NCI-H2196 (cell line): ENCODE data around the gene GRK6.

Source experiments
- DNase-seq: peaks from one replicate; lab custom pipeline; 2025; ENCODE audit not compliant: unreplicated experiment; lab: John Stamatoyannopoulos, UW

The GRK6 gene

DNA sequence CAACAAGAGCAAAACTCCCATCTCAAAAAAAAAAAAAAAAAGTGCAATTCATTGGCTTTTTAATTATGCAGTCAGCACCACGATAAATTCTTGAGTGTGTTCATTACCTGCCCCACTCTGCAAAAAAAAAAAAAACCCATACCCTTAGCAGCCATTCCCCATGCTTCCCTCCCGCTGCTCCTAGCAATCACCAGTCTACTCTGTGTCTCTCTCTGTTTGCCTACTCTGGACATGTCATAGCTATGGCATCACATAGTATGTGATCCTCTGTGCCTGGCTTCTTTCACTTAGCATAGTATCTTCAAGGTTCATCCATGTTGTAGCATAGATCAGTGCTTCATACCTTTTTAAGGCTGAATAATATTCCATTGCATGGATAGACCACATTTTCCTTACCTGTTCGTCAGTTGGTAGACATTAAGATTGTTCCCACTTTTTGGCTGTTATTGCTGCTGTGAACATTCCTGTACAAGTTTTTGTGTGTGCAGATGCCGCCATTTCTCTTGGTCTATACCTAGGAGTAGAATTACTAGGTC is 13.1 kb downstream of the GRK6 start:
- no peak for DNase-seq

DNA sequence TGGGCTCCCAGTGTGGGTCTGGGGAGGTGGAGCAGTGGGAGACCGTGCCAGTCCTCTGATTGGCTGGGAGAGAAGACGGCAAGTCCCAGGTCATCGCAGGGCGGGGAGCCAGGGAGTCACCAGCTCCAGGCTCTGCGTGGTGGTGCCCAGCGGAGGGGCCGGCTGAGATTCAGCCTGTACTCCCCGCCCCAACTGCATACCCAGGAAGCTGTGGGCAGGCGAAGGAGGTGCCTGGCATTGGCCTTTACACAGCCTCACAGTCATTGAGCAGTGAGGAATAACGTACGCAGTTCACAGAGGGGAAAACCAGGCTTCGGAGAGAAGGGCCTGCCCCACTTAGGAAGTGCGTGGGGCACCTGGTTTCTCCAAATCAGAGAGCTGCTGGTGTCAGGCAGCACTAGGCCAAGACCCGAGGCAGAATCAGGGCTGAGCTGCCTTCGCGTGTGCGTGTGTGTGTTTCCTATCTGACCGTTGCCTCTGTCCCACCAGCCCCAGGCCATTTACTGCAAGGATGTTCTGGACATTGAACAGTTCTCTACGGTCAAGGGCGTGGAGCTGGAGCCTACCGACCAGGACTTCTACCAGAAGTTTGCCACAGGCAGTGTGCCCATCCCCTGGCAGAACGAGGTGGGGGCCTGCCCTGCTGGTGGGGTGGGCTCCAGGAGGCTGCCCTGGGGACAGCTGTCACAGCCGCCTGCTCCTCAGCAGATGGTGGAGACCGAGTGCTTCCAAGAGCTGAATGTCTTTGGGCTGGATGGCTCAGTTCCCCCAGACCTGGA is 13.9 kb downstream of the GRK6 start:
- DNase-seq = no peak

DNA sequence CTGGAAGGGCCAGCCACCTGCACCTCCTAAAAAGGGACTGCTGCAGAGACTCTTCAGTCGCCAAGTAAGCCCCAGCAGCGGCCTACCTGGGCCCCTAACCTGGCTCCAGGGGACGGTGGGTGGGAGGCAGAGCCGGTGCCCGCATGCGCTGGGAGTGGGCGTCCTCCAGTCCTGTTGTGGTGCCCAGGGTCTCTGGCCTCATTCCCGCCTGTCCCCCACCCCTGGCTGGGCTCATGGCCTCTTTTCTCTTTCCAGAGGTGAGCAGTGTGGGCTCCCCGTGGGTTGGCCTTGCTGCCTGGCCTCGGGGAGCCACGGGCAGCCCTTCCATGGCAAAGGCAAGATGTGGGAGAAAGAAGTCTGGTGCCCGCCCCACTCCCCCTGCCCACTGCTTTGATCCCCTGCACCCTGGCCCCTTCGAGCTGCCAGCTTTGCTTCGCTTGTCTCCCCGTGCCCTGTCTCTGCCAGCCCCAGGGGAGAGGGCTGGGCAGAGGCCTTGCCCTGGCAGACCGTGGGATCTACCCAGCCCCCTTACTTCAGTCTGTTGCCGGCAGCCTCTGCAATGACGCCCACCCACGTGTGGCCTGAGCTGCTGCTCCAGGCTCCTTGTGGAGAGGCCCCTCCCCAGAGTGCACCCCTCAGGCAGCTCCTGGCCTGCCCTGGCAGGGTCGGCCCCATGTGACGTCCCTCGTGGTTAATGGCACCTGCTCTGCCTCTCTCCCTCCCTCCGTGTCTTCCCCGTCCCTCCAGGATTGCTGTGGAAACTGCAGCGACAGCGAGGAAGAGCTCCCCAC is 14.7 kb downstream of the GRK6 start:
- DNase-seq = no peak

DNA sequence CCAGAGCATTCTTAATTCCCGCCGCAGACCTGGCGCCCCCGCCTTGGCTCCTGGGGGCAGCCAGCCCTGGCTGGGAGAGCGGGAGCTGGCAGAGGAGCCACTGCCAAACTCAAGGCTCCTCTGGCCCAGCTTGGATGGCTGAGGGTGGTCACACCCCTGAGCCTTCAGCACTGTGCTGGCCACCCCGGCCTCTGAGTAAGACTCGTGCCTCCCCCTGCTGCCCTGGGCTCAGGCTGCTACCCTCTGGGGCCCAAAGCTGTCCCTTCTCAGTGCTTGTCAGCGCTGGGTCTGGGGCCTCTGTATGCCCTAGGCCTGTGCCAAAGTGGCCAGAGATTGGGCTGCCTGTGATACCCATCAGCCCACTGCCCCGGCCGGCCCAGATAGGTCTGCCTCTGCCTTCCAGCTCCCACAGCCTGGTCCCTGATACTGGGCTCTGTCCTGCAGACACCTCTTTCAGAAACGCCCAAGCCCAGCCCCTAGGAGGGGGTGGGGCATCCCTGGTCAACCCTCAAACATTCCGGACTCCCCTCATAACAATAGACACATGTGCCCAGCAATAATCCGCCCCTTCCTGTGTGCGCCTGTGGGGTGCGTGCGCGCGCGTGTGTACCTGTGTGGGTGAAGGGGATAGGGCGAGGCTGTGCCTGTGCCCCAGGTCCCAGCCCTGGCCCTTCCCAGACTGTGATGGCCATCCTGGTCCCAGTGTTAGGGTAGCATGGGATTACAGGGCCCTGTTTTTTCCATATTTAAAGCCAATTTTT is 15.8 kb downstream of the GRK6 start:
- no peak for DNase-seq

DNA sequence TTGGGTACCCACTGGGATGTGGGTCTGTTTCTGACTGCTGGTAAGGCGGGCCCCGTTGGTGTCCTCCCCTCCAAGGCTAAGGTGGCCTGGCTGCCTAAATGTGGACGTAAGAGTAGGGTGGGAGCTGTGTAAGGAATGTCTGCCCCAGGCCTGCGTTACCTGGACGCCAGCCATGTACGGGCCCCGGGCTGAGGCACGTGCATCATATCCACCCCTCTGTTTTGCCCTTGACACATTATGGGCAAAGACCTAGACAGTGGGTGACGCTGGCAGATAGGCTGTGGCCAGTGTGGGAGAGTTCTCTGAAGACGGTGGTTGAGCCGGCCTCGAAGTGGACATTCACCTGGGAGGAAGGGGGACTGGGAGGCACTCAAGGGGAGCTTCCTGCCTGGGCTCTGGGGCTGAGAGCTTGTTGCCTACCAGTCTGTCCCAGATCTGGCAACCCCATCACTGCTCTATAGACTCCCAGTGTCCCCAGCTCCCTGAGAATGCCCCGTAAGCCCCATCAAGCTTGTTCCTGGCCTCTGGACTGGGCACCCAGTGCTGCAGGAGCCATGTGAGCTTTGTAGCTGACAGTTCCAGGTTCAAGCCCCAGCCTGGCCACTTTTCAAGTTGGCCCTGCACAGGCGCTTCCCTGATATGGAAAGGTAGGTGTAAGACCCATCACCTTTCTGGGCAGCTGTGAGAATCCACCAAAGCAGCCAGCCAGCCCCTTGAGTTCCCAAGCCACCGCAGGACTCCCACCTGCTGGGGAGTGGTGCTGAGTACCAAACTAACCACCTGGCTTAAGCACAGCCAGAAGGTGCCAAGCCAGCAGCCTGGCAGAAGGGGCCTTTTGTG is 16.9 kb downstream of the GRK6 start:
- no peak for DNase-seq

DNA sequence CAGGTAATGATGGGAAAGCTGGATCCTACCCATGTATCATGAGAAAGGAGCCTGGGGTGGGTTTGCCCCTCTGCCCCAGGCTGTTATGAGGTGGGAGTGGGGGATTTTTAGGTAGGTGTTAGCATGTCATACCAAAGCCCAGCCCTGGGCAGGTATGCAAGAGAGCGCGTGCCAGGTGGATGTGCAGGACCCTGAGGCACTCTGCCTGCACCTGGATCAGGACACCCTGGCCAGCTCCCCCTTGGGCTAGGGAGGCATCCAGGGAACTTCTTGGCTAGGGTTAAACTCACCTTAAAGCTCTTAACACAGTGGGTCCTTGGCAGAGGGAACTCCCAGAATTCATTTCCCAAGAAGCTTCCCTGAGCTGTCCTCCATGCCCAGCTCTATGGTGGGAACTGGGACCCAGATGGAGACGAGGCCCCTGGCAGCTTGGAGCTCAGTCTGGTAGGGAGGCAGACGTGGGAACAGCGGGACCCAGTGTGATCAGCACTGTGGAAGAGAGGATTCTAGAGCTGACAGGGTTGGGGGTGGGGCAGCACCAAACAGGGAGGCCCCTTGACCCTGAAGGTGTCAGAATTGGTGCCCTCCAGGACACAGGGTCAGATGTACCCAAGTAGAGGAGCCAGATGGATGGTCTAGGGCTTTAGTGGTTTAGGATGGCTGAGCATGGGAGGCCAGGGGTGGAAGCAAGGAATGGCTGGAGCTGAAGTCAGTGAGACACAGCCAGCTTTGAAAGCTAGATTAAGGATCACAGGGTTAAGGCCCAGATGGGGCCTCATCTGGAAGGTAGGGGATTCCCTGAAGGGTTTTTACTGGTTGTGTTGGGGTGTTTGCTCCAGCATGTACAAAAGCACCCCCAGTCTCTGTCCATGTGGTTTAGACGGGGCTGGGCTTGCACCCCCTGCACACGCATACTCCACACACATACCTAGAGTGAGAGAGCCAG is 17.9 kb downstream of the GRK6 start:
- DNase-seq = no peak

DNA sequence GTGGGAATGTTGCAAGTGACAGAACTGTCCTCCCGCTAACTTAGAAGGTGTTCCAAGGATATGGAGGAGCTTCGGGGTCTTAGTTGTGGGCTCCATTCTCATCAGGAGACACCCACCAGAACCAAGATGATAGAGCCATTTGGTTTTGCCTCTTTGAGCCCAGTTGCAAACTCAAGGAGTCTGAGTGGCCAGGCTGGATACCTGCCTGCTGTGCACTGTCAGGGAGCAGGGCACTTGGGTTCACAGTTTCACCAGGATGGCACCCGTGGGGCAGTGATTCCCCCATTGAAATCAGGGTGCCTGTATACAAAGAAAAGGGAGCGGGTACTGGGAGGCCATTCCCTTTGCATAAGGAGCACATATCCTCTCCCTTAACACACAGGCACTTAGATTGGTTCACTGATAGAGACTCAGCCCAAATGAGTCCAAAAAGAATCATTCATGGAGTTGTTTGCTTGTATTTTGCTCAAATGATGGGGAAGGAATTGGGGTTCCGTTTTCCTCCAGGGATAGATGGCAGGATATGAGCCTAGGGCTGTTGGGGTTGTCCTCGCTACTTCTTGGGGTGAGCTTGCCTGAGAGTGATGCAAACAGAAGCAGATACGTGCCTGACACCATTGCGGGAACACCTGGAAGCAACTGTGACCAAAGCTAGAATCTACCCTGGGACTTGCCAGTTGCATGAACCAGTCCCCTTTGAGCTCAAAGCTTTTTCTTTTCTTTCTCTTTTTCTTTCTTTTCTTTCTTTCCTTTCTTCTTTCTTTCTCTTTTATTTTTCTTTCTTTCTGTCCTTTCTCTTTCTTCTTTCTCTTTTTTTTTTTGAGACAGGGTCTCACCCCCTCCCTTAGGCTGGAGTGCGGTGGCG is 18.8 kb downstream of the GRK6 start:
- no peak for DNase-seq

DNA sequence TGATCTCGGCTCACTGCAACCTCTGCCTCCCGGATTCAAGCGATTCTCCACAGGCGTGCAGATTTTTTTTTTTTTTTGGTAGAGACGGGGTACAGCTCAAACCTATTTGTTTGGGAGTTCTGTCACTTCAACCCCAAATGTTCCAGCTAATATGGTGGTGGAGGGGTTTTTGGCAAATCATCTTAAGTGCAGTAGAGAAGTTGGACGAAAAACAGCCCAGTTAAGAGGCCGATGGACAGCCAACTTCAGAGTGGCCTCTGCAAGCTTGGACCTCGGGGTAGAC is 19.4 kb downstream of the GRK6 start:
- DNase-seq = no peak

DNA sequence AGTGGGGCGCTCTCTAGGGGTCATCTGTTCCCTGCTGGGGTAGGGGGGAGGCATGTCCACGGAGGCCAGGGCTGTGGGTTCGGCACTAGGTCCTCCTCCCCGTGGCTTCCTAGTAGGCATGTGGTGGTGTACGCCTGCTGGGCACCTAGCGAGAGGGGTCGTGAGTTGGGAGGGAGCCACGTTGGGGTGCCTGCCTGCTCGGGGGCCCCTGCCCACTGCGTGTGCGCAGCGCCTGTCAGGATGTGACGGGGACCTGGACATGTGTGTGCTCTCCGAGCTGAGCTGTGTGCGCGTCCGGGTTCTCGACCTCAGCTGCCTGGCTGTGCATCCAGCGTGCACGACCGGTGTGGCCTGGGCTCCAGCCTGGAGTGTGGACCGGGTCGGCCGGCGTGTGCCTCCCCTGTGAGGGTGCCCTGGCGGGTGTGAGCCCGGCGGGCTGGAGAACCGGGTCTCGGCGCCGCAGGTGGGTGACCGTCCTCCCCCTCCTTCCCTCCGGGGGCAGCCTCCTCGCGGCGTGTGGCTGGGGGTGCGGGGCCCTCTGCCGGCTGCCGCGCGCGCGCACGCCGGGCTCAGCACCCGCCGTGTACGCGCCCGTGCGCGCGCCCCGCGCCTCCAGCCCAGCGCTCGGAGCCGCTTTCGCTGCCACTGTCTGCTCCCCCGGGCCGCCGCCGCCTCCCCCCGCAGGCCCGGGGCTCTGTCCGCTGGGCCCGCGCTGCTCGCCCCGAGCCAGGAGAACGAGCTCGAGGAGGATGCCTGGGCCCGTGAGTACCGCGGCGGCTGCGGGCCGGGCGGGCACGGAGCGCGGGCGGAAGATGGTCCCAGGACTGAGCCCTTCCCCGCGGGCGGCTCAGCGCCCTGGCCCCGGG is 20.0 kb downstream of the GRK6 start, which contains the start of gene PRR7:
TSS of gene PRR7 (plus strand) at position 615 of the 866 bp plus-strand sequence. CDS start 8,254 bp downstream, outside the sequence.
- DNase-seq = peak; percentile 83

DNA sequence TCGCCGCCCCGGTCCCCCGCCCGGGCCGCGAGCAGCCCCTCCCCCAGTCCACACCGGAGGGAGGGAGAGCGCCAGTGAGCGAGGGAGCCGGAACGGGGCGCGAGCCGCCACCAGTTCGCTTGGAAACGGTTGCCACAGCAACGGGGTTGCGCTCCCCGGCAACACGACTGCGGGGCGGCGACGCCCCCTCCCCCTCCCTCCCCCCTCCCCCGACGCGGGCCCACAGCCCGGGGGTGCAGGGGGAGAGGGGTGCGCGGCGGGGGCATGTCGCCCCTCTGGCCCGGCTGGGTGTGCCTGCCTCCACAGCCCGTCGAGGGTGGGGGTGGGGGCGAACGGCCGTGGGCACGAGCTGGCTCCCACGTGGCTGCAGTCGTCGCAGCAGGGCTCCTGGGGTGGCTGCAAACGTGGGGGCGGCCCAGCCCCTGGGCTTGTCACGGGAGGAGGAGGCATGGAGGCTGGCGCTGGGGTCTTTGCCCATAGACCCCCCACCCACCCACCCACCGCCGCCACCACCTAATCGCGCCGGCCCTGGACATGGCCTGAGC is 20.7 kb downstream of the GRK6 start:
- DNase-seq = peak; percentile 83

DNA sequence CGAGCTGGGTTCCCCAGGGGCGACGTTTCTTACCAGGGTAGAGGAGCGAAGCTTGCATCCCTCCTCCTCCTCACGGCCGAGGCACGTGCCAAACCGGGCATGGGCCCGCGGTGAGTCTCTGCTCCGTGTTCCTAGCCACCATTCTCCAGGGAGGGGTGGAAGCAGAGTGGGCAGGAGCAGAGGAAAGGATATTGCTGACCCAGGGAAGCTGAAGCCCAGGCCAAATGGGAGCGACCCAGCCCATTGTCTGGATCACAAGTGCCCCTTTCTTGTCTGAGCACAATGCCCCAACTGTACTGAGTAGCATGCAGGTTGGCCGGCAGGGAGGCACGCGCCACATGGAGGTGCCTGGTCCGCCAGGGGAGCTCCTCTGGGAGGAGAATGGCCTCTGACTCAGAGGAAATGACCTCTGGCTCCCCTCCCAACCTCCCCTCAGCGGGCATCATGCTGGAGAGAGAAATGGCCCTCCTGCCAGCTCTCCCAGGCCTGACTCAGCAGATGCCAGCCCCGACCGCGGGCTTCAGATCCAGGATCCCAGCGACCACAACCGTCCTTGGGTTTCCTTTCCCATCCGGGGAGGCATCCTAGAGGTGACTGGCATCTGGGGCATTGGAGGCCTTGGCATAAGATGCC is 21.3 kb downstream of the GRK6 start:
- DNase-seq = peak; percentile 83

DNA sequence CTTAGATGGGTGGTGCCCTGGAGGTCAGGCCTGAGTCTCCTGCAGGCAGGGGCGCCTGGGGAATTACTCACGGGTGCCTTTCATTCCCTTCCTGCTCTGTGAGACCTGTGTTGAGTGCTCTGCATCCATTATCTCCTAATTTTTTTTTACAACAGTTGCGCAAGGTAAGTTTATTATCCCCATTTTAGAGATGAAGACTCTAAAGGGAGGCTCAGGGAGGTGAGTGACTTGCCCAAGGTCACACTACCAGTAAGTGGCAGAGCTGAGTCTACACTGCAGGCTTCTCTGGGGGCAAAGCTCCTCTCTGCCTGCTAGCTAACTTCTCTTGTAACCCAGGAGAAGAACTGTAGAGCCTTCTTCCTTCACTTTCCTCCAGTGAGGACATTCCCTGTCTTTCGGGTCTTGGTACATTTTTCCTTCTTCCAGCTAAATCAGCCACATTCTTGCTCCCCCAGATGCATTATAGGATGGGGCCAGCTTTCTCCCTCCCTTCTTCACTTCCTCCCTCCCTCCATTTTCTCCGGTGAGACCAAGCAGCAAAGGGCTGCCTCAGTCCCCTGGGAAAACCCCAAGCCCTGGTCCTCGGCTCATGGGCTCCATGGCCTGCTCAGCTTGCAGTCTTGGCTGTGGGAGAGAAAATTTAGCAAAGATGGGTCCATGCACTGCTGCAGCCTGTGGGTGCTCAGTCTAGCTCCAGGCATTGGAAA is 21.9 kb downstream of the GRK6 start:
- no peak for DNase-seq

DNA sequence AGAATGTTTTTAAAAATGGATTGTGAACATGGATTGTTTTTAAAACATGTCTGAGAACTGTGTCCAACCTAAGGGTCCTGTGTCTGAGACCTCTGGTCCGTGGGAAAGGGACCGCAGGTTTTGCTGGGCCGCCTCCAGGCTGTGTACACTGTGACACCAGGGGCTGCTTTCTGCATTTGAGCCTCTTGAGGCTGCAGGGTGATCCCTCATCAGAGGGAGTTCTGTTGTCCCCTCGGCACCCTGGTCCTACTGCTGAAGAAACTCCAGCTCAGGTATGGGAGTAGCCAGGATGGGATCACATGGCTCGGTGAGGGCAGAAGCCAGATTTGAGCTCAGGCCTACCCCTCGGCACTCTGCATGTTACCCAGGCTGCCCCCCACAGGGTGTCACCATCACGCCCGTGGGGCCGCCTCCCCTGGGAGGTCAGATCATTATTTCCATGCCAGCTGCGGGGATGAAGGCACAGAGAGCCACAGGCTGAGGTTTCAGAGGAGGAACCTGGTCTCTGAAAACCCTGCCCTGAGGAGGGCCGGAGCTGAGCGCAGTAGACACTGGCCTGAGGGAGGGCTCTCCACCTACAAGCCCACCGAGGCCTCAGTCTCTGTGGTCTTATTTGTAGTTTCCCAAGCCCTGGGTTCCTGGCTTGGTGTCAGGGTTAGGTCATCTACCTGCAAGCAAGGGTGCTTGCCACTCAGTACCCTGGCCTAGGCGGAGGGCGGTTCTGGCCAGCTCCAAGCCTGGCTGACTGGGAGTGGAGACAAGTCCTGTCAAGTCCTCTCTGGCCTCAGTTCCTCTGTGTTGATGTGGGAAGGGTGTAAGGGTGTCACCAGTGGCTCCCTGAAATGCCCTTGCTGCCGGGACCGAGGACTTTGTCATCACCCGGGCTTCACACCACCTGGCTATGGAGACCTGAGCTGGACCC is 22.9 kb downstream of the GRK6 start:
- DNase-seq = no peak

DNA sequence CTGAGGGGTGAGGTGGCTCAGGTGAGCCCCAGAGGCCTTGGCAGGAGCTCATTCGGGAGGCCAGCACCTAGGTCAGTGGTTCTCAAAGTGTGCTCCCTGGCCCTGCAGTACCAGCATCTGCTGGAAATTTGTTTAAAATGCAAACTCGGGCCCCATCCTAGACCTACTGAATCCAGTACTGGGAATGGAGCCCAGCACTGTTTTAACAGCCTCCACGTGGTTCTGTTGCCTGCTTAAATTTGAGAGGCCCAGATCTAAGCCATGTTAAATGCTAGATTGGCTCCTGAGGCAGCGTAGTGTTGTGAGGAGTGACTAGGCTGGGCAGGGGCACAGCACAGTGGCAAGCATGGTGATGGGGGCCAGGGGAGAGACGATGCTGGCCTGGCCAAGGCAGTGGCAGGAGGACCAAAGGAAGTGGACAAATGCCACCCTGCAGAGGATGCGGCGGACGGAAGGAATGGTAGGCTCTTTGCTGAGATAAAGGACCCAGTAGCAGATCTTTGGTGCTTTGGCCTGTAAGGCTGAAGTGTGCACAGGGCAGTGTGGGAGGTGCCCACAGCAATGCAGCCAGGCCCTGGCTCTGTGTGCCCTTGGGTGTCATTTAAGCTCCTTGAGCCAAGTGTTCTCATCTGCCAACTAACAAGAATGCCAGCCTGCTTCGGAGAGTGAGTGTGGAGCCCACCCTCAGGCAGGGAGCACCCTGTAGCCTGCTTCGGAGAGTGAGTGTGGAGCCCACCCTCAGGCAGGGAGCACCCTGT is 24.4 kb downstream of the GRK6 start:
- DNase-seq = no peak
